ENCODE measurements around the gene MARCHF5. TPM values are rescaled to one million over a fixed set of nuclear protein-coding genes. Genes with fewer than 3 reads are reported as not detected.
"Not testable (repeated sequence)": the region's sequence is repeated elsewhere in the genome, so short reads cannot be mapped to it uniquely, and the experiment has no call there.

MARCHF5 gene
- total RNA-seq, 4 donors from 2014 or later = 10.2 to 19.2 (median 14.1) TPM

DNA sequence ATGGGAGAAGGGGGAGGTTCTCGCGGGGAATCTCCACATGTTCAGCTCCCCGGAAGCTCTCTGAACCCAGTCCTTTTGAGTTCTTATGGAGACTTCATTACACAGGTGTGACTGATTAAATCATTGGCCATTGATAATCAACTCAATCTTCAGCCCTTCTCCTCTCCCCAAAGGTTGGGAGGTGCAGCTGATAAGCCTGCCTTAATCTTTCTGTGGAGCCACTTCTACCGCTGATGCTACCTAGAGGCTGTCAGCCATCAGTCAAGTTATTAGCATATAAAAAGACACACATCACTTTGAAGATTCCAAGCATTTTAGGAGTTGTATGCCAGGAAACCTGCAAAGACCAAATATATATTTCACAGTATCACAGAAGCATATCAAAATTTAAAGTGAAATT is 91.7 kb downstream of the MARCHF5 start:
- no peak overlapping the region for H3K4me3 ChIP-seq (ENCODE audit: low read depth, poor library complexity, severe bottlenecking)
- TF ChIP-seq POLR2A (IDR thresholded peaks at IDR 0.05) (no peak), CTCF (IDR thresholded peaks at IDR 0.05) (no peak)
- intact Hi-C loops (cut with DNase I; ENCODE audit: low total_unique reads) = no loop called here
- WGBS, 2 donors = 67% methylated on average over 4 of the region's 4 CpGs
- DNase-seq (ENCODE audit: low spot score in 2 of 2) = no peak

DNA sequence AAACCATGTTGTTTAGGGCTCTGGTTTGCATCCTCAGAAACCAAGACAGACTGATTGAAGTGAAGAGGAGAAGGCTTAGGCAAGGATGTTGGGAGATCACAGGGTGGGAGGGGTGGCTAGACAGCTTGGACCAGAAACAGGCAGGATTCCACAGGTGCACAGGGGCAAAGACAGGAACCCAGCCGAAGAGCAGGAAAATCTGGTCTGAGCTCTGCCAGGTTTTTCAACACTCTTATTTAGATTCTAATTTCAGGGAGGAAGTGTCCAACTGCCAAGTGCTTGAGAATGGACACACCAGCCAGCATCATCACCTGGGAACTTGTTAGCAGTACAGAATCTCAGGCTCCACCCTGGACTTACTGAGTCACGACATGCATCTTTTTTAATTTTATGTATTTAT is 93.8 kb downstream of the MARCHF5 start:
- TF ChIP-seq CTCF (IDR thresholded peaks at IDR 0.05) = no peak
- no peak for TF ChIP-seq POLR2A (IDR thresholded peaks at IDR 0.05)
- no peak overlapping the region for H3K4me3 ChIP-seq (ENCODE audit: low read depth, poor library complexity, severe bottlenecking)
- peak in 1 of 2 donors; percentile 52 for DNase-seq (ENCODE audit: low spot score in 2 of 2)
- intact Hi-C loops (cut with DNase I; ENCODE audit: low total_unique reads) = no loop called here
- WGBS, 2 donors = 43 to 57% methylated on average over 2 of the region's 2 CpGs

- 68 to 73% methylated on average over 2 of the region's 2 CpGs for WGBS, 2 donors
- no peak for TF ChIP-seq POLR2A (IDR thresholded peaks at IDR 0.05)
- no peak for TF ChIP-seq CTCF (IDR thresholded peaks at IDR 0.05)
- intact Hi-C loops (cut with DNase I; ENCODE audit: low total_unique reads) = no loop called here
- no peak overlapping the region for H3K4me3 ChIP-seq (ENCODE audit: low read depth, poor library complexity, severe bottlenecking)
- no peak for DNase-seq (ENCODE audit: low spot score in 2 of 2)
Measured at GRCh38 chr10:92385831-92386230, 94.9 kb downstream of the MARCHF5 start.

GRCh38 chr10:92387289-92387940 is 96.4 kb downstream of the MARCHF5 start:
- intact Hi-C loops (cut with DNase I; ENCODE audit: low total_unique reads) = no loop called here
- no peak overlapping the region for H3K4me3 ChIP-seq (ENCODE audit: low read depth, poor library complexity, severe bottlenecking)
- TF ChIP-seq POLR2A (IDR thresholded peaks at IDR 0.05) = no peak
- TF ChIP-seq CTCF (IDR thresholded peaks at IDR 0.05) = no peak
- peak in 1 of 2 donors; percentile 15 for DNase-seq (ENCODE audit: low spot score in 2 of 2)
- WGBS, 2 donors = 43 to 44% methylated on average over 11 of the region's 11 CpGs

- DNase-seq (ENCODE audit: low spot score in 2 of 2); intact Hi-C loops (cut with DNase I; ENCODE audit: low total_unique reads); H3K4me3 ChIP-seq (ENCODE audit: low read depth, poor library complexity, severe bottlenecking): not testable (repeated sequence)
- 33 to 97% methylated on average over 1 of the region's 1 CpG for WGBS, 2 donors
Measured at GRCh38 chr10:92393173-92393572, 102.2 kb downstream of the MARCHF5 start.

GRCh38 chr10:92395271-92395670 is 104.3 kb downstream of the MARCHF5 start:
- intact Hi-C loops (cut with DNase I; ENCODE audit: low total_unique reads) = no loop called here
- no peak for TF ChIP-seq CTCF (IDR thresholded peaks at IDR 0.05)
- TF ChIP-seq POLR2A (IDR thresholded peaks at IDR 0.05) = no peak
- no peak for DNase-seq (ENCODE audit: low spot score in 2 of 2)
- WGBS, 2 donors = 71 to 90% methylated on average over 4 of the region's 4 CpGs
- no peak overlapping the region for H3K4me3 ChIP-seq (ENCODE audit: low read depth, poor library complexity, severe bottlenecking)

GRCh38 chr10:92402234-92402633 is 111.3 kb downstream of the MARCHF5 start:
- DNase-seq (ENCODE audit: low spot score in 2 of 2); intact Hi-C loops (cut with DNase I; ENCODE audit: low total_unique reads); H3K4me3 ChIP-seq (ENCODE audit: low read depth, poor library complexity, severe bottlenecking): not testable (repeated sequence)
- 87 to 88% methylated on average over 5 of the region's 5 CpGs for WGBS, 2 donors

Data from lower leg skin (tissue), 4 donors.